ENCODE measurements around the gene HYAL4.
A peak's percentile ranks its signal among the peaks of the same experiment; 100 is the strongest.

HYAL4 gene

DNA sequence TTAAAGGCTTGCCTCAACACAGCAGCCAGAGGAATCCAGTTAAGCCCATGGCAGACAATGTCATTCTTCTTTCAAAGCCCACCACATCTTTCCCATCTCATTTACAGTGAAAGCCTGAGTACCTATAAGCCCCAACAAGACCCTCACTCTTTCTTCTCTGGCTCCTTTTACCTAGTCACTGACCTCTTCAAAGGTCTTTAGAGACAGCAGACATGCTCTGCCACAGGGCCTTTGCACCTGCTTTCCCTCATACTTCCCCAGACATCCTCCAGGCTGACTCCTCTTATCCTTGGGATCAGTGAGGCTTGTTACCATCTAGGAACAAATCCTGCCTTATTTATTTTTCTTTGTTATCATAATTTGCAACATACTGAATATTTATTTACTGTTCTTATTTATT is 17.8 kb downstream of the HYAL4 start:
- ATAC-seq (replicated peaks) (no peak), DNase-seq (no peak)
- H3K36me3 Mint-ChIP-seq: no peaks in the 10 kb centered on the region
- H3K27ac Mint-ChIP-seq: no peak overlapping the region
- H3K27me3 Mint-ChIP-seq: peaks cover 6 to 9% of the 10 kb centered on the region in 2 donors
- H3K4me1 Mint-ChIP-seq: peaks cover 0 to 3% of the 10 kb centered on the region in 2 donors
- peaks cover 3 to 5% of the 10 kb centered on the region in 2 donors for H3K9me3 Mint-ChIP-seq
- no peak overlapping the region for H3K4me3 Mint-ChIP-seq

- Mint-ChIP-seq H3K4me1 (peaks cover 0 to 3% of the 10 kb centered on the region in 2 donors), H3K9me3 (peaks cover 3 to 5% of the 10 kb centered on the region in 2 donors), H3K36me3 (no peaks in the 10 kb centered on the region), H3K27me3 (peaks cover 0 to 9% of the 10 kb centered on the region in 2 donors), H3K27ac (no peak overlapping the region), H3K4me3 (no peak overlapping the region)
- ATAC-seq (replicated peaks): no peak
- DNase-seq: no peak
Measured at GRCh38 chr7:123863461-123863860, 18.5 kb downstream of the HYAL4 start.

- ATAC-seq (replicated peaks): no peak
Measured at GRCh38 chr7:123864012-123864411, 19.0 kb downstream of the HYAL4 start.

DNA sequence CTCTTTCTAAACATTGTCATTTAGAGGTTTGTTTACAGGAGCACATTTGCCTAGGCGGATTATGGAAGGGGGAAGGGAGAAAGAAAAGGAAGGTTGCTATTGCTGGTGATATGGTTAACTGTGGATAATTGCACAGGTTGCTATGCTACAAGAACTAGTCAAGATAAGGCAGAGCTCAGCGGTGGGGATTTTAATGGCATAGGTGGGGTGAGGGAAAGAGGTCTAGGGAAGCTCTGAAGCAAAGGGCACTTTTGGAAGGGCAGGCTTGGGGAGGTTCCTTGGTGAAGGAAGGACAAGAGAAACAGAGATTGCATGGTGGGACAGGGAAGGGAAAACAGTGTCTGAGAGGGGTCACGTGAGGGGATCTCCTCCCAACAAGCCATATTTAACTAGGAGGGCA is 19.5 kb downstream of the HYAL4 start:
- no peak for DNase-seq
- Mint-ChIP-seq H3K4me1 (peaks cover 0 to 3% of the 10 kb centered on the region in 2 donors), H3K27ac (no peak overlapping the region), H3K4me3 (no peak overlapping the region), H3K9me3 (peaks cover 3 to 5% of the 10 kb centered on the region in 2 donors), H3K36me3 (no peaks in the 10 kb centered on the region), H3K27me3 (peaks cover 0 to 9% of the 10 kb centered on the region in 2 donors)
- no peak for ATAC-seq (replicated peaks)

More at GRCh38 chr7:123864012-123864411, 19.0 kb downstream of the HYAL4 start:
- no peaks in the 10 kb centered on the region for H3K36me3 Mint-ChIP-seq
- H3K27me3 Mint-ChIP-seq: peaks cover 0 to 9% of the 10 kb centered on the region in 2 donors
- H3K9me3 Mint-ChIP-seq: peaks cover 3 to 5% of the 10 kb centered on the region in 2 donors
- H3K27ac Mint-ChIP-seq: no peak overlapping the region
- no peak for DNase-seq
- peaks cover 0 to 3% of the 10 kb centered on the region in 2 donors for H3K4me1 Mint-ChIP-seq
- H3K4me3 Mint-ChIP-seq: no peak overlapping the region

- peaks cover 0 to 3% of the 10 kb centered on the region in 2 donors for H3K4me1 Mint-ChIP-seq
- H3K27me3 Mint-ChIP-seq: peaks cover 0 to 6% of the 10 kb centered on the region in 2 donors
- H3K4me3 Mint-ChIP-seq: no peak overlapping the region
- DNase-seq: no peak
- peaks cover 3 to 5% of the 10 kb centered on the region in 2 donors for H3K9me3 Mint-ChIP-seq
- H3K36me3 Mint-ChIP-seq: no peaks in the 10 kb centered on the region
- H3K27ac Mint-ChIP-seq: no peak overlapping the region
- ATAC-seq (replicated peaks): no peak
Measured at GRCh38 chr7:123864966-123865365, 20.0 kb downstream of the HYAL4 start.

DNA sequence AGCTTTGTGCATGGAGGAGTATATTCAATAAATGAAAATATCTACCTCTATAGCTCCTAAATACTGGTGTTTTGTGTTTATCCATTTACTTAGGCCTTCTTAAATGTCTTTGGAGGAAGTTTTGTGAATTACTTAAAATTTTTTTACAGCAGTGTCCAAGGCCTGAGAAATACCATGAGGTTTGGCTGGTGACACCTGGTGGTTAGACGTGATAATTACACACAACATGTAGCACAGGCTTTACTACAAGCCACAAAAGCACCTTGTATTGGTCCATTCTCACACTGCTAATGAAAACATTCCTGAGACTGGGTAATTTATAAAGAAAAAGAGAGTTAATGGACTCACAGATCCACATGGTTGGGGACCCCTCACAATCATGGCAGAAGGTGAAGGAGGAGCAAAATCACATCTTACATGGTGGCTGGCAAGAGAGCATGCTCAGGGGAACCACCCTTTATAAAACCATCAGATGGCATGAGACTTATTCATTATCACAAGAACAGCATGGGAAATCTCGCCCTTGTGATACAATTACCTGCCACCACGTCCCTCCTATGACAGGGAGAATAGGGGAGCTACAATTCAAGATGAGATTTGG is 20.6 kb downstream of the HYAL4 start:
- no peaks in the 10 kb centered on the region for H3K36me3 Mint-ChIP-seq
- peaks cover 0 to 3% of the 10 kb centered on the region in 2 donors for H3K4me1 Mint-ChIP-seq
- H3K9me3 Mint-ChIP-seq: peaks cover 3 to 5% of the 10 kb centered on the region in 2 donors
- peaks cover 0 to 9% of the 10 kb centered on the region in 2 donors for H3K27me3 Mint-ChIP-seq
- H3K27ac Mint-ChIP-seq: no peak overlapping the region
- H3K4me3 Mint-ChIP-seq: no peak overlapping the region
- ATAC-seq (replicated peaks) (peak; percentile 79 to 81), DNase-seq (peak; percentile 18)

- Mint-ChIP-seq H3K4me1 (peaks cover 0 to 3% of the 10 kb centered on the region in 2 donors), H3K27me3 (peaks cover 5 to 9% of the 10 kb centered on the region in 2 donors), H3K27ac (no peak overlapping the region), H3K4me3 (no peak overlapping the region), H3K36me3 (no peaks in the 10 kb centered on the region), H3K9me3 (peaks cover 3 to 5% of the 10 kb centered on the region in 2 donors)
- ATAC-seq (replicated peaks) (no peak), DNase-seq (no peak)
Measured at GRCh38 chr7:123867225-123867624, 22.3 kb downstream of the HYAL4 start.

GRCh38 chr7:123871998-123872867 is 27.3 kb downstream of the HYAL4 start:
- H3K36me3 Mint-ChIP-seq: no peaks in the 10 kb centered on the region
- ATAC-seq (replicated peaks) (peak; percentile 77 to 86), DNase-seq (no peak)
- H3K4me3 Mint-ChIP-seq: no peak overlapping the region
- H3K9me3 Mint-ChIP-seq: no peaks in the 10 kb centered on the region
- no peak overlapping the region for H3K27ac Mint-ChIP-seq
- peaks cover 0 to under 1% of the 10 kb centered on the region in 2 donors for H3K4me1 Mint-ChIP-seq
- H3K27me3 Mint-ChIP-seq: peaks cover 5 to 9% of the 10 kb centered on the region in 2 donors

- Mint-ChIP-seq H3K27me3 (peaks cover 5 to 9% of the 10 kb centered on the region in 2 donors), H3K36me3 (no peaks in the 10 kb centered on the region), H3K9me3 (no peaks in the 10 kb centered on the region), H3K27ac (no peak overlapping the region), H3K4me3 (no peak overlapping the region), H3K4me1 (no peaks in the 10 kb centered on the region)
- no peak for DNase-seq
- ATAC-seq (replicated peaks): no peak
Measured at GRCh38 chr7:123872908-123873307, 27.9 kb downstream of the HYAL4 start.

DNA sequence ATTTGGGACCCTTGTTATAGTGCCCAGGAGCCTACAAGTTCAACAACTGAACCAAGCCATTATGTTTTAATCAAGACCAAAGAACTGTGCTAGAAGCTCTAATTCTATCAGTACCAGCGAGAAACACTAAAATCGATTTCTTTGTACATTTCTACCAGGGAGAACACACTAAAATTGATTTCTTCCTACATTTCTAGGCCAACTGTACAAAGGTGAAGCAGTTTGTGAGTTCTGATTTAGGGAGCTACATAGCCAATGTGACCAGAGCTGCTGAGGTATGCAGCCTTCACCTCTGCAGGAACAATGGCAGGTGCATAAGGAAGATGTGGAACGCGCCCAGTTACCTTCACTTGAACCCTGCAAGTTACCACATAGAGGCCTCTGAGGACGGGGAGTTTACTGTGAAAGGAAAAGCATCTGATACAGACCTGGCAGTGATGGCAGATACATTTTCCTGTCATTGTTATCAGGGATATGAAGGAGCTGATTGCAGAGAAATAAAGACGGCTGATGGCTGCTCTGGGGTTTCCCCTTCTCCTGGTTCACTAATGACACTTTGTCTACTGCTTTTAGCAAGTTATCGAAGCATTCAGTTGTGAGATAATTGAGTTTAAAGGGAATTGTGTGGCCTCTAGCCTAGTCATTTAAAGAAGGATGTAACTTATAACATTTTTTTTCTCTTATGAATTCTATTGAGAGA is 31.7 kb downstream of the HYAL4 start:
- no peak for ATAC-seq (replicated peaks)
- peaks cover 0 to 8% of the 10 kb centered on the region in 2 donors for H3K27me3 Mint-ChIP-seq
- H3K27ac Mint-ChIP-seq: no peak overlapping the region
- no peaks in the 10 kb centered on the region for H3K36me3 Mint-ChIP-seq
- no peak for DNase-seq
- no peaks in the 10 kb centered on the region for H3K9me3 Mint-ChIP-seq
- no peak overlapping the region for H3K4me3 Mint-ChIP-seq
- no peaks in the 10 kb centered on the region for H3K4me1 Mint-ChIP-seq

DNA sequence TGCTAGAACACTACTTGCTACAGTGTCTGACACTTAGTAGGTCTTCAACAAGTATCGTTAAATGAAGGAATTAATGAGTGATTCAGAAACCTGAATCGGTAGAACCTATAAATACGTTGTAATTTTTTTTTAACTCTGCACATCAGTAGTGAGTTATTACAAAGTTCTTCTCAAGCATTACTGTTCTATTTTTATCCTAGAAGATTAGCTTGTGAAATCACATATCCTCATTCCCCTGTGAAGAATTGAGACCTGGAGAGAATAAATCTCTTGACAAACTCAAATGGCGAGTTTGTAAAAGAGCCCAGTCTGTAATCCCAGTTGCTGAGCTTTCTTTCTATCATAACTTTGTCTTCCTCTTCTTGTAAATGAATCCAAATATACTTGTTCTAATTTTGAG is 34.7 kb downstream of the HYAL4 start:
- H3K27ac Mint-ChIP-seq: no peak overlapping the region
- H3K4me3 Mint-ChIP-seq: no peak overlapping the region

GRCh38 chr7:123881300-123881699 is 36.3 kb downstream of the HYAL4 start:
- DNase-seq (no peak), ATAC-seq (replicated peaks) (no peak)
- H3K27me3 Mint-ChIP-seq: peaks cover 0 to 4% of the 10 kb centered on the region in 2 donors
- no peaks in the 10 kb centered on the region for H3K4me1 Mint-ChIP-seq
- no peaks in the 10 kb centered on the region for H3K9me3 Mint-ChIP-seq
- no peak overlapping the region for H3K27ac Mint-ChIP-seq
- no peaks in the 10 kb centered on the region for H3K36me3 Mint-ChIP-seq
- no peak overlapping the region for H3K4me3 Mint-ChIP-seq

More for the DNA sequence above, 34.7 kb downstream of the HYAL4 start:
- H3K36me3 Mint-ChIP-seq: no peaks in the 10 kb centered on the region
- H3K9me3 Mint-ChIP-seq: no peaks in the 10 kb centered on the region
- peaks cover 0 to 8% of the 10 kb centered on the region in 2 donors for H3K27me3 Mint-ChIP-seq
- no peak for DNase-seq
- H3K4me1 Mint-ChIP-seq: no peaks in the 10 kb centered on the region
- ATAC-seq (replicated peaks): no peak

DNA sequence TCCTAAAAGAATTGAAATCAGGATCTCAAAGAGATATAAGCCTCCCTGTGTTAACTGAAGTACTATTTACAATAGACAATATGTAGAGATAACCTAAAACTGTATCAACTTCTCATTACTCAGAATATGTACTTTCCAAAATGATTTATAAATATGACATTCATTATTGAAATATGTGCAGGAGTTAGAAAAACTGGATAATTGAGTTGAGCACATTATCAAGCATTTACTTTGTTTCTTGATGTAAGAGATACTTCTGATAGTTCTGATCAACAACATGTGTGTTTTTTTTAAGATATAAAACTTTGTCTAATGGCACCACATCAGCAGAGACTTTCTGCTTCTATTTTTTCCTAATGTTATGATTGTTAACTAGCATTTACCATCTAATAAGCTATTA is 38.2 kb downstream of the HYAL4 start:
- Mint-ChIP-seq H3K27me3 (peaks cover 0 to 4% of the 10 kb centered on the region in 2 donors), H3K4me3 (no peak overlapping the region), H3K9me3 (no peaks in the 10 kb centered on the region), H3K4me1 (no peaks in the 10 kb centered on the region), H3K27ac (no peak overlapping the region), H3K36me3 (no peaks in the 10 kb centered on the region)
- ATAC-seq (replicated peaks): no peak
- DNase-seq: no peak

DNA sequence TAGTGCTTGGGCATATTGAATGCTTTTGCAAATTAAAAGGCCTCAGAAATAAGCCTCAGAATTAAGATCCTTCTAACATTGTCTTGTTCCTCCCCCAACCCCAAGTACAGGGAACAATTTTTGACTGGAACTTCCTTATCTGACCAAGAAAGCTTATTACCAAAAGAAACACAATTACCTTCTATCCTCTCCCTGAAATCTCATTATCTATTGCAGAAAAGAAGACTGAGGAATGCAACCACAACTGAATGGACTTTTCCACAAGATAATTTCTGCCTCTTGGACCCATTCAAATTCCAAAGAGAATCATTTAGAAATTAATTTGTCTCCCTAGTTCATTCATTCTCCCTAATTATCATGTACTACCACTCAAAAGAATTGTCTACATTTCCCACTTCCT is 43.2 kb downstream of the HYAL4 start:
- Mint-ChIP-seq H3K36me3 (no peaks in the 10 kb centered on the region), H3K9me3 (no peaks in the 10 kb centered on the region), H3K27me3 (no peaks in the 10 kb centered on the region), H3K4me1 (no peaks in the 10 kb centered on the region), H3K4me3 (no peak overlapping the region), H3K27ac (no peak overlapping the region)
- no peak for DNase-seq
- no peak for ATAC-seq (replicated peaks)

Data from stimulated activated naive B cell treated with anti-CD40 and anti-IgM and Interleukin-4, amounts not matched to agents 10 μg/mL and 1 μg/mL and 100 μg/mL, for 72 hours (primary cell).